D721Med (cell line): Measurements from ENCODE around the gene FBXO7.

ENCODE experiments used
- DNase-seq: peaks from one replicate; pipeline ENCODE4 v3.0.0; 2011; ENCODE audit warnings: low spot score; ENCODE audit not compliant: insufficient read length
- FAIRE-seq: peaks from 2 replicates; lab custom pipeline; 2011; peaks lifted over from hg19 to GRCh38; lab: Jason Lieb, UNC
- CTCF ChIP-seq: IDR thresholded peaks from 2 replicates; pipeline ENCODE4 v1.5.1; 2012; ENCODE audit warnings: mild to moderate bottlenecking, control low read depth; ENCODE audit not compliant: insufficient read depth; ENCODE audit errors: missing control alignments

The FBXO7 gene

GRCh38 chr22:32487461-32487860 lies 12.8 kb downstream of the FBXO7 start:
- no peak for TF ChIP-seq CTCF
- DNase-seq (no peak), FAIRE-seq (no peak)

- DNase-seq, result no peak
- no peak for TF ChIP-seq CTCF
- FAIRE-seq, result no peak
These were observed 14.8 kb downstream of the FBXO7 start for GRCh38 chr22:32489377-32489776.

- DNase-seq (no peak), FAIRE-seq (no peak)
- no peak for TF ChIP-seq CTCF
These were observed 15.7 kb downstream of the FBXO7 start for GRCh38 chr22:32490279-32490678.

GRCh38 chr22:32492111-32492510 lies 17.5 kb downstream of the FBXO7 start:
- no peak for DNase-seq
- TF ChIP-seq CTCF, result no peak
- FAIRE-seq, result no peak

GRCh38 chr22:32493551-32493950 lies 18.9 kb downstream of the FBXO7 start:
- TF ChIP-seq CTCF, result no peak
- FAIRE-seq (no peak), DNase-seq (no peak)

- DNase-seq (no peak), FAIRE-seq (no peak)
- no peak for TF ChIP-seq CTCF
These were observed 20.4 kb downstream of the FBXO7 start for GRCh38 chr22:32494971-32495370.

GRCh38 chr22:32499666-32500065 lies 25.1 kb downstream of the FBXO7 start:
- FAIRE-seq (no peak), DNase-seq (no peak)
- no peak for TF ChIP-seq CTCF
